ENCODE results near the gene GAS6. TPM values are rescaled to one million over a fixed set of nuclear protein-coding genes. Genes with fewer than 3 reads are reported as not detected.

GAS6 gene
- total RNA-seq, 1 experiment from 2014 or later = 28.1 TPM

DNA sequence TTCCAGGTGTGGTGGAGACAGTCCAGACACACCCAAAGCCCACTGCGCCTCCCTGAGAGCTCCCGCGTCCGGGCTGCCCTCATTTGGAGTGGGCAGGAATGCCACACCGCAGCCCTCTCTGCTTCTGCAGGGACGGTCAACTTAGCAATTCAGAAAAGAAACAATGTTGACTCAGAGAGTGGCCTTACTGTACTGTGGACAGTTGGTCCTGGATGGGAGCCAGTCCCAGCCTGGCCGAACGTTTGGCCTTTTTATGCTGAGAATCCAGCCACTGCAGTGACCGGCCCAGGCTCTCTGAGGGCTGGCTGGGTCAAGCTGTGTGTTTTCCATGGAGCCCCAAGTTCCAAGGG is 7.2 kb downstream of the GAS6 start:
- POLR2A ChIA-PET = no interaction called here
- TF ChIP-seq, protein P1, sequence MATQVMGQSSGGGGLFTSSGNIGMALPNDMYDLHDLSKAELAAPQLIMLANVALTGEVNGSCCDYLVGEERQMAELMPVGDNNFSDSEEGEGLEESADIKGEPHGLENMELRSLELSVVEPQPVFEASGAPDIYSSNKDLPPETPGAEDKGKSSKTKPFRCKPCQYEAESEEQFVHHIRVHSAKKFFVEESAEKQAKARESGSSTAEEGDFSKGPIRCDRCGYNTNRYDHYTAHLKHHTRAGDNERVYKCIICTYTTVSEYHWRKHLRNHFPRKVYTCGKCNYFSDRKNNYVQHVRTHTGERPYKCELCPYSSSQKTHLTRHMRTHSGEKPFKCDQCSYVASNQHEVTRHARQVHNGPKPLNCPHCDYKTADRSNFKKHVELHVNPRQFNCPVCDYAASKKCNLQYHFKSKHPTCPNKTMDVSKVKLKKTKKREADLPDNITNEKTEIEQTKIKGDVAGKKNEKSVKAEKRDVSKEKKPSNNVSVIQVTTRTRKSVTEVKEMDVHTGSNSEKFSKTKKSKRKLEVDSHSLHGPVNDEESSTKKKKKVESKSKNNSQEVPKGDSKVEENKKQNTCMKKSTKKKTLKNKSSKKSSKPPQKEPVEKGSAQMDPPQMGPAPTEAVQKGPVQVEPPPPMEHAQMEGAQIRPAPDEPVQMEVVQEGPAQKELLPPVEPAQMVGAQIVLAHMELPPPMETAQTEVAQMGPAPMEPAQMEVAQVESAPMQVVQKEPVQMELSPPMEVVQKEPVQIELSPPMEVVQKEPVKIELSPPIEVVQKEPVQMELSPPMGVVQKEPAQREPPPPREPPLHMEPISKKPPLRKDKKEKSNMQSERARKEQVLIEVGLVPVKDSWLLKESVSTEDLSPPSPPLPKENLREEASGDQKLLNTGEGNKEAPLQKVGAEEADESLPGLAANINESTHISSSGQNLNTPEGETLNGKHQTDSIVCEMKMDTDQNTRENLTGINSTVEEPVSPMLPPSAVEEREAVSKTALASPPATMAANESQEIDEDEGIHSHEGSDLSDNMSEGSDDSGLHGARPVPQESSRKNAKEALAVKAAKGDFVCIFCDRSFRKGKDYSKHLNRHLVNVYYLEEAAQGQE (IDR thresholded peaks at IDR 0.05; ENCODE audit: insufficient read depth in 1 of 2, low read depth in 2 of 2, low read length in 1 of 2) = no peak
- TF ChIP-seq, protein P2, sequence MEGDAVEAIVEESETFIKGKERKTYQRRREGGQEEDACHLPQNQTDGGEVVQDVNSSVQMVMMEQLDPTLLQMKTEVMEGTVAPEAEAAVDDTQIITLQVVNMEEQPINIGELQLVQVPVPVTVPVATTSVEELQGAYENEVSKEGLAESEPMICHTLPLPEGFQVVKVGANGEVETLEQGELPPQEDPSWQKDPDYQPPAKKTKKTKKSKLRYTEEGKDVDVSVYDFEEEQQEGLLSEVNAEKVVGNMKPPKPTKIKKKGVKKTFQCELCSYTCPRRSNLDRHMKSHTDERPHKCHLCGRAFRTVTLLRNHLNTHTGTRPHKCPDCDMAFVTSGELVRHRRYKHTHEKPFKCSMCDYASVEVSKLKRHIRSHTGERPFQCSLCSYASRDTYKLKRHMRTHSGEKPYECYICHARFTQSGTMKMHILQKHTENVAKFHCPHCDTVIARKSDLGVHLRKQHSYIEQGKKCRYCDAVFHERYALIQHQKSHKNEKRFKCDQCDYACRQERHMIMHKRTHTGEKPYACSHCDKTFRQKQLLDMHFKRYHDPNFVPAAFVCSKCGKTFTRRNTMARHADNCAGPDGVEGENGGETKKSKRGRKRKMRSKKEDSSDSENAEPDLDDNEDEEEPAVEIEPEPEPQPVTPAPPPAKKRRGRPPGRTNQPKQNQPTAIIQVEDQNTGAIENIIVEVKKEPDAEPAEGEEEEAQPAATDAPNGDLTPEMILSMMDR (IDR thresholded peaks at IDR 0.05) = no peak
- no peak for TF ChIP-seq TCF7L2 (IDR thresholded peaks at IDR 0.05; ENCODE audit: low read depth, low read length)
- no peak overlapping the region for H3K4me3 ChIP-seq (ENCODE audit: low read depth in 2 of 2, low read length in 2 of 2)
- peaks cover 11% of the 10 kb centered on the region for H3K4me1 ChIP-seq (ENCODE audit: control insufficient read depth, insufficient read depth, low read length)
- CTCF ChIA-PET = no interaction called here
- in situ Hi-C loops (cut with HindIII; ENCODE audit: low pct_unique_long_range_greater_than_20kb, low sequenced_read_pairs) (no loop called here), intact Hi-C loops (cut with micrococcal nuclease; ENCODE audit: unreplicated experiment) (no loop called here)
- no peak overlapping the region for H3K27ac ChIP-seq (ENCODE audit: low read length)
- no peaks in the 10 kb centered on the region for H3K27me3 ChIP-seq (ENCODE audit: control insufficient read depth, insufficient read depth, low read length)
- DNase-seq (ENCODE audit: low read depth, low spot score) (no peak), ATAC-seq (no peak)
- no peaks in the 10 kb centered on the region for H3K9me3 ChIP-seq (ENCODE audit: control insufficient read depth, insufficient read depth, low read depth, low read length)
- H3K36me3 ChIP-seq (ENCODE audit: control insufficient read depth, insufficient read depth, low read length) = no peaks in the 10 kb centered on the region
- no TSS peak for BruUV-seq (replicated peaks)

DNA sequence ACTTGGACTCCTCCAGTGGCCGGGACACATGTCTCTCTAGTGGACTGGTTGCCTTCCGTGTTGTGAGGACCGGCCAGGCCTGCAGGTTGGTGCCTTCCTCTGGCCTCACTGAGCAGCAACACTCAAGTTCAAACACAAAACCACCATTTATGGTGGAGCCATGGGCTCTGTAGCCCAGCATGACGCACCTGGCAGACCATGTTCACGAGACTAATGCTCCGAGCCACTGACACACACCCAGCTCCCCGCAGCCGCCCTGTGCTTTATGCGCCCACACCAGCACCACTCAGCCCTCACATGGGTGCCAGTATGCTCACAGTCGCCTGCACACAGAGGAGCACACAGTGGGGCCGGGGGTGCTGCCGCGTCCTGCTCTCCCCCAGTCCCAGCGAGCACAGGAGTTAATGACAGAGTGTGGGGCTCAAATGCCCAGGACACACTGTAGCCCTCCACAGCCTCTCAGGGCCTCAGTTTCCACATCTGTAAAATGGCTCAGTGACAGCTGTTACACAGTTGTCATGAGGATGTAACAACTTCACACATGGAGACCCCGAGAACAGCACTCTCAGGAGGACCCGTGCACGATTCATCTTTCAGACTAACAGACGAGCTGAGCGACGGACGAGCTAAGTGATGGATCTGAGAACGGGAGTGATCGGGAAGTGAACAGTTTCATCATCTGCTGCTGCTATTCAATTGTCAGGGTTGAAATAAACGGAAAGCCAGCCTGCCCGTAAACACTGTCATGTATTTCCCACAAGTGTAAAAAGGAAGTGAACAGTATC is 7.8 kb downstream of the GAS6 start:
- Histone ChIP-seq H3K4me1 (ENCODE audit: control insufficient read depth, insufficient read depth, low read length) (peaks cover 11% of the 10 kb centered on the region), H3K27ac (ENCODE audit: low read length) (no peak overlapping the region), H3K4me3 (ENCODE audit: low read depth in 2 of 2, low read length in 2 of 2) (no peak overlapping the region), H3K9me3 (ENCODE audit: control insufficient read depth, insufficient read depth, low read depth, low read length) (no peaks in the 10 kb centered on the region), H3K27me3 (ENCODE audit: control insufficient read depth, insufficient read depth, low read length) (no peaks in the 10 kb centered on the region), H3K36me3 (ENCODE audit: control insufficient read depth, insufficient read depth, low read length) (no peaks in the 10 kb centered on the region)
- intact Hi-C loops (cut with micrococcal nuclease; ENCODE audit: unreplicated experiment) = no loop called here
- CTCF ChIA-PET = no interaction called here
- BruUV-seq (replicated peaks) = no TSS peak
- TF ChIP-seq, protein P2 (IDR thresholded peaks at IDR 0.05) = no peak
- no peak for TF ChIP-seq POLR2AphosphoS5 (IDR thresholded peaks at IDR 0.05; ENCODE audit: low read depth, low read length)
- TF ChIP-seq, protein P1 (IDR thresholded peaks at IDR 0.05; ENCODE audit: insufficient read depth in 1 of 2, low read depth in 2 of 2, low read length in 1 of 2) = no peak
- no peak for TF ChIP-seq TCF7L2 (IDR thresholded peaks at IDR 0.05; ENCODE audit: low read depth, low read length)
- TF ChIP-seq SIN3A (IDR thresholded peaks at IDR 0.05; ENCODE audit: borderline replicate concordance, insufficient read depth, low read depth, low read length) = no peak
- no peak for DNase-seq (ENCODE audit: low read depth, low spot score)
- ATAC-seq = no peak
- in situ Hi-C loops (cut with HindIII; ENCODE audit: low pct_unique_long_range_greater_than_20kb, low sequenced_read_pairs) = no loop called here
- POLR2A ChIA-PET = no interaction called here
